Measurements from ENCODE around the gene POT1.

Gene POT1

DNA sequence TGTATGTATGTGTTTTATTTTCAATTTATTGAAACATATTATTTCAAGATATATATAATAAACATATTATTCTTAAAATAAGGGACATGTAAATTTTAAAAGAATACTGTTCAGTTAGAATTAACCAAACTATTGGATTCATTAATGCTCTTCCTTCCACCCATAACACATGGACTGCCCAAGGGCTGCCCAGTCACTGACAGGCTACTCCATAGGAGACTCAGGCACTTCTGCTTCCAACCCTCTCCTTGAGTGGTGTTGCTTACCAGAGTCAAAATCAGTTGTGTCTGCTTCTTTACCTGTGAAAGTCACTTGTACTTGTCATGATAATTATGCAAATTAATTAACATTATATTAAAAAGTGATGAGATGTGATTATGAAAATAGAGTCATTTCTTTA, 154.2 kb downstream of the POT1 start:
- no peak overlapping the region for H3K27ac ChIP-seq
- POLR2A ChIA-PET (ENCODE audit: low non-redundant PET): no interaction called here
- TF ChIP-seq, protein P1, sequence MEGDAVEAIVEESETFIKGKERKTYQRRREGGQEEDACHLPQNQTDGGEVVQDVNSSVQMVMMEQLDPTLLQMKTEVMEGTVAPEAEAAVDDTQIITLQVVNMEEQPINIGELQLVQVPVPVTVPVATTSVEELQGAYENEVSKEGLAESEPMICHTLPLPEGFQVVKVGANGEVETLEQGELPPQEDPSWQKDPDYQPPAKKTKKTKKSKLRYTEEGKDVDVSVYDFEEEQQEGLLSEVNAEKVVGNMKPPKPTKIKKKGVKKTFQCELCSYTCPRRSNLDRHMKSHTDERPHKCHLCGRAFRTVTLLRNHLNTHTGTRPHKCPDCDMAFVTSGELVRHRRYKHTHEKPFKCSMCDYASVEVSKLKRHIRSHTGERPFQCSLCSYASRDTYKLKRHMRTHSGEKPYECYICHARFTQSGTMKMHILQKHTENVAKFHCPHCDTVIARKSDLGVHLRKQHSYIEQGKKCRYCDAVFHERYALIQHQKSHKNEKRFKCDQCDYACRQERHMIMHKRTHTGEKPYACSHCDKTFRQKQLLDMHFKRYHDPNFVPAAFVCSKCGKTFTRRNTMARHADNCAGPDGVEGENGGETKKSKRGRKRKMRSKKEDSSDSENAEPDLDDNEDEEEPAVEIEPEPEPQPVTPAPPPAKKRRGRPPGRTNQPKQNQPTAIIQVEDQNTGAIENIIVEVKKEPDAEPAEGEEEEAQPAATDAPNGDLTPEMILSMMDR (conservative IDR thresholded peaks at IDR 0.05; ENCODE audit: low read depth): no peak
- CTCF ChIA-PET: no interaction called here
- no peak for DNase-seq (ENCODE audit: low spot score)

- POLR2A ChIA-PET (ENCODE audit: low non-redundant PET): no interaction called here
- CTCF ChIA-PET: no interaction called here
- TF ChIP-seq, protein P1 (conservative IDR thresholded peaks at IDR 0.05; ENCODE audit: low read depth): no peak
- DNase-seq (ENCODE audit: low spot score): no peak
- H3K27ac ChIP-seq: no peak overlapping the region
Measured at GRCh38 chr7:124773938-124774337, 155.7 kb downstream of the POT1 start.

DNA sequence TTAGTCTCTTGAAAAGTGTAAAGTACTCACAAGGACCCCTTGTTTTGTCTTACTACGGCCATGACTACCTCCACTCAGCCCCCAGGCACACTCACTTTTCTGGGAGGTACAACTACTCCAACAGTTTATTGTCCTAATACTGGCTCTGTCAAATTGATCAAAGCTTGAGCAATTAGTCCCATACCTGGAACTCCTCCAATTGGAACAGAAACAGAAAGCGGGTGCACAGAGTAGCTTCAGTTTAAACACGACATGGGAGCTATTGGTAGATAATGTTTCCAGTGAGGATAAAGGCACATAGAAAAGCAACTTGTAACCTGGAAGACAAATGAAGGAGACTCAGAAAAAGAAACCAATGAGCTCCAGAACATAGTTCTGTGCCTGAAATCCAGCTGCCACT, 156.3 kb downstream of the POT1 start:
- ChIA-PET CTCF (no interaction called here), POLR2A (ENCODE audit: low non-redundant PET) (no interaction called here)
- H3K27ac ChIP-seq: no peak overlapping the region
- TF ChIP-seq, protein P1 (conservative IDR thresholded peaks at IDR 0.05; ENCODE audit: low read depth): no peak
- no peak for DNase-seq (ENCODE audit: low spot score)
